ENCODE data around the gene USH2A.
A peak's percentile ranks its signal among the peaks of the same experiment; 100 is the strongest.

USH2A gene

GRCh38 chr1:215900684-215901083 lies 522.6 kb downstream of the USH2A start:
- DNase-seq = no peak

DNA sequence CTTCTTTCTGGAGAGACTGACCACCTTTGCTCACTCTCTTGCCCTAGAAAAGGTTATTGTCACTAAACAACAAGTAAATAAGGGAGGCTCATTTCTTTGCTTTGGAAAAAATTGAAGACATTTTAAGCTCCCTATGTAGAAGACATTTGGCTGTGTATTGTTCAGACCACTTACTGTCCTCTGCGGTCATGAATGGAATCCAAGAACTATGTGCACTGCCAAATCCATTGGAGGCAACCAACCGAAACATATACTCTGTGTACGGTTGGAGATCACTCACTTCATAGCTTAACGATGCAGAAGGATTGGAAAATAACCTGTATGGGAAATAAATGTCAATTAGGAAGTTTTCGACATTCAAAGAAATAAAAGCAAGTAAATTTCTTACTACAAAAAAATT lies 523.3 kb downstream of the USH2A start:
- DNase-seq = no peak

- no peak for DNase-seq
These were observed 527.4 kb downstream of the USH2A start for GRCh38 chr1:215895893-215896292.

GRCh38 chr1:215895276-215895675 lies 528.0 kb downstream of the USH2A start:
- no peak for DNase-seq

GRCh38 chr1:215894617-215895016 lies 528.6 kb downstream of the USH2A start:
- DNase-seq = no peak

DNA sequence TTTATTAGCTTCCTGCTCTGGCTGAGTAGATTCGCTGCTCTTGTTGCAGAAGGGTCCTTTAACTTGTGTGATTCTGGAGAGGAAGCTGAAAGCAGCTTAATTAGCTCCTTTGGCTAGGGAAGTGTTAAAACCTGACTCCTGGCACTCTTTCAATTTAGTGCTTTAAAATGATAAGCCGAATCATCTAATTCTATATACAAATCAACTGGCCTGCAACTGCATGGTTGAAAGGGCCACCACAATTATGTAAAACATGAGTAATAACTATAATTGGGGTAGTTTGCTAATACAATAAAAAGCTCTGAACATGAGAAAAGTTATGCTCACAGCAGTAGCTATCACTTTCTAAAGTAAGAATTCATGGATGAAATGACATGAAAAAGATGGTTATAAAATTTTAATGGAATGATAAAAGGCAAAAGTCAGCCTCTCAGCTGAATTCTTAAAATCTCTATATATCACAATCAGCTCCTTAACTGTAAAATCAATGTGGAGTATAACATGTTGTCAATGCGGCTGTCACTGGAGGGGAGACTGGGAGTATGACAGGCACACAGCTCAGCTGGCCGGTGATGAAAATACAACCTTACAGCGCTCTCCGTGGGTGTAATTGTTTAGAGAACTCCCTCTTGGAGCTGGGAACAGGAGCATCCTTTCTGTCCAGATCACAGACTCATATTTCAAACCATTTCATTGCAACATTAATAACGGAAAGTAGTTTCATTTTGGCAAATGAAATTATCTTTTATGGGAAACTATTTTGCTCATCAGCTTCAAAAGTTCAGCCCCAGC lies 531.8 kb downstream of the USH2A start:
- no peak for DNase-seq

DNA sequence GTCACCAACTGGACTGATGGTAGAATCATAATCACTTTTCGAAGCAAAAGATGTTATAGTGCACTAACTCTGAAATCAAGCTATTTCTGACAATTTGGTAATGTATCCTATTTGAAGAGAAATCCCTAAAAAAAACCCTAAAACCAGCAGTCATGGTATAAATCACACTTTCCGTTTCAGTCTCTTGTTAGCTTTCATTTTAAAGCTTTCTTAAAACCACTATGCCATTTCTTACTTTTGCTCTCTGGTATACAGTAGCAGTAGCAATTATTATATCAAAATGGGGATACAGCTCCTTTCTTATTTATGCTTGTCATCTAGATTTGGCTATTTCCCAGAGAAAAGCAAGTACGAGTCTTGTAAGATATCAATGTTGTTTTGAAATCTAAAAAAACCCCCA lies 532.8 kb downstream of the USH2A start:
- DNase-seq = no peak

DNA sequence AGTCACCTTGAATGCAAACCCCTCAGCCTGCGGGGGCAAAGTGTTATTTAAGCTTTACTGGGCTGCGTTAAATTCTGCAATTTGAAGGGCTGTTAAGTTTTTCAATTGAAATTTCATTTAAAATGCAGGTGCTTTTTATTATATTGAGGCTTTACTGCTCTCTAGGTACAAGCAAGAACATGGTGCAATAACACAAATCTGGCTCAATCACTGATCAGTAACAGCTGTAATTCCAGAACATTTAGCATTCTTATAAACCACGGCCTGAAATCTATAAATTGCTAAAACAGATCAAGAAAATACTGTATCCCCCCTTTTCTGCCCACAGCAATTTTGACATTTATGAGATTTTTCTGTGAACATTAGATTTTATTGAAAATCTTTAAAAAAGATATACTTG lies 533.4 kb downstream of the USH2A start:
- no peak for DNase-seq

GRCh38 chr1:215888159-215888558 lies 535.1 kb downstream of the USH2A start:
- DNase-seq = no peak

- DNase-seq = no peak
These were observed 535.6 kb downstream of the USH2A start for GRCh38 chr1:215887627-215888026.

DNA sequence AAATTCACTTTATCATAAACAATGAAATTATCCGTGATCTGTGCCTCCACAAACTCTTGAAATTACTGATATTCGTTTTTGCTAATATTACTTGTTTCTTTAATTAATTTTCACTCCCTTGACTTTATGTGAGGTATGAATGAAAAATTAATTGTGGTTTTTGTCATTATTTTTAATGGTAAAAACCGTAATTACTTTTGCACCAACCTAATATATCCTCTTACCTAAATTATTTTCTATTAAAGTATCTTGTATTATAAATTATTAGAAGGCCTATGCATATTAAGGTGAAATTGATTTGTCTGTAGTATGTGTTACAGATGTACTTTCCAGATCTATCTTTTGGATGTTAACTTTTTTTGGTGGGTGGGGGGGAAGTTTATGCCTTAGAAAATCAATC lies 540.2 kb downstream of the USH2A start:
- no peak for DNase-seq

DNA sequence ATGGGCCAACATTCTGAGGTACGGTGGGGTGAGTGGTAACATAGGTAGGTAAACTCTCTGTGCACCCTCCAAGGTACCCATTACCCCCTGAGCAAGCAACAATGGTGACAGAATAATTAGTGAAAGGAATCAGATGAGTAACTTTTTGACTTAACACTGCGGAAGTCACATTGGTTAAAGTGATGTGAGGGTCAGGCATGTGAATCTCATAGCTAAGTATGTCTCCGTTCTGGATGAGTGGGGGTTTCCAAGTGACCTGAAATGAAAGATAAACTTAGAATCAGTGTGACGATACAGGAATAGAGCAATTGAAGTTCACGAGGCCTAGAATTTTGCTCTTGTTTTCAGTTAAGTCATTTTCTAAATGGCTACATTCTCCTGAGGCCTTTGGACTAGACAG lies 544.4 kb downstream of the USH2A start:
- no peak for DNase-seq

- no peak for DNase-seq
These were observed 545.1 kb downstream of the USH2A start for GRCh38 chr1:215878128-215878527.

GRCh38 chr1:215877452-215877951 lies 545.7 kb downstream of the USH2A start:
- no peak for DNase-seq

DNA sequence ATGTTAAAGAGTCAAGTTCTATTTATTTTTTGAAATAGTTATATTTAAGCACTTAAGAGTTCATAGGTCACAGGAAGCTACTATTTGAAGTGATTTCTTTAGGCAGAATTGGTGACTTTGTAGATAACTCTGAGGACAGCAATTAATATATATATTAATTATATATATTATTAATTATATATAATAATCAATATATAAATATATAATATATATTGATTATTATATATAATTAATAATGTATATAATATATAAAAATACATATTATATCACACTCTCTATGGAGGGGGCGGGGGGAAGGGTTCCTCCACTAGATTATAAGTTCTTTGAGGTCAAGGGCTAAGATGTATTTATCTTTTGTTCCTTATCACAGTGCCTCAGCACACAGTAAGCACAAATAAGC lies 547.5 kb downstream of the USH2A start:
- DNase-seq = no peak

DNA sequence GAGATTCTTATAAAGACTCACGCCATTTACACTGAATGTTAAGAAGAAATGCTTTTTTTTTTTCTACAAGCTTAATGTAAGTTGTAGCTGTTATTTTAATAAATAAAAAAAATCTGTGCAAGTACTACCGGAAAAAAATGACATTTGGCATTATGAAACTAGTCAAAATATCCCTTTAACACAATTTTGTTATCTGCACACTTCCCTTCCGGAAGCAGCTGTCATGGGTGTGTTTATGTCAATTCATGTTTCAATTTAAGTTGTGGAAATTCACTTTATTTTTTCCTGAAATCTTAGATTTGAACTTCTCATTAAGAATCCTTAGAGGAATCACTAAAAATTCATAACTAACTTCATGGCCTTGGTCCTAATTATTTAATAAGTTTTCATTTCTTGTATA lies 548.0 kb downstream of the USH2A start:
- DNase-seq = no peak

GRCh38 chr1:215872658-215873057 lies 550.6 kb downstream of the USH2A start:
- DNase-seq = no peak

DNA sequence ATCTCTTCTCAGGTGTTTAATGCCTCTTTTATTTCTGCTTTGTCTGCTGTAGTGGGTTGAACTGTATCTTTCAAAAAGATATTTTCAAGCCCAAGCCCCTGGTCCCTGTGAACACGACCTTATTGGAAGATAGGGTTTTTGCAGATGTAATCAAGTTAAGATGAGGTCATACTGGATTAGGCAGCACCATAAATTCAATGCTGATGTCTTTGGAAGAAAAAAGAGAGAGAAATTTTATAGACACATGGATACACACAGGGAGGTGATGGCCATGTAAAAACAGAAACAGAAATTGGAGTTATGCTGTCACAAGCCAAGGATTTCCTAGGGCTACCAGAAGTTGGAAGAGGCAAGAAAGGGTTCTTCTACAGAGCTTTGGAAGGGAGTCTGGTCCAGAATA lies 554.7 kb downstream of the USH2A start:
- DNase-seq = no peak

DNA sequence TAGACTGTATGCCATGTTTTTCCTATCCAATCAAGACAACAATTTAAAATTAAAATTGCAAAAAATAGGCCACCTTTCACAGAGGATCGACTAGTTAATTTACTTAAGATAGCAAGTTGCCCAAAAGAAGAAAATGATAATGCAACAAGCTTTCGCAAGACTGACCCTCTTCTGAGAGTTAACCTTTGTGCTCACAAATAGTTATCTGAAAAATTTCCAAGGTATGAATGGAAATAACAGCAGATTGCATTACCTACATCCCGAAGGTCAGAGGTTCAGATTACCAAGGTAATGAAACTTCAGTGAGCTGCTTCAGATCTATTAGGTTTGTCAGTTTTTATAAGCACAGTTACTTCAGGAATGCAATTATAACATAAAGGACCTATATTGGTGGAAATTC lies 558.2 kb downstream of the USH2A start:
- no peak for DNase-seq

GRCh38 chr1:215863796-215864195 lies 559.5 kb downstream of the USH2A start:
- no peak for DNase-seq

- DNase-seq = no peak
These were observed 562.4 kb downstream of the USH2A start for GRCh38 chr1:215860833-215861232.

DNA sequence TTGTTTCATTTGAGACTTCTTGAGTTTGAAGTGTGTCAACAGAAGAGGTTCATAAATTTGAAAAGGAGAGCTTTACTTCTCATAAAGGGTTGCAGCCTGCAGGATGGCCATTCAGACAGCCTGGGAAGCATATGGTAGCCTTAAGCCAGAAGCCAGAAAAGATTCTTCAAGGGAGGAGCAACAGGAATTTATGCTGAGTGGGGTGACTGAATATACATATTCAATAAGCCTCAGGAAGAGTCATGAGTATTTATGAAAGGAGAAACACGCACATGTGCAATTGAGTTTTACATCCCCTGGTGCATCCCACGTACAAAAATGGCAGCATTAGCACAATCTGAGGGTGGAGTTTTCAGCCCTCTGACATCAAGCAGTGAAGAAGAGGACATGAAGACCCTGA lies 565.9 kb downstream of the USH2A start:
- DNase-seq = no peak

GRCh38 chr1:215845234-215845891 lies 577.9 kb downstream of the USH2A start:
- peak in 1 of 2 experiments; percentile 2 for DNase-seq

GRCh38 chr1:215844777-215845176 lies 578.5 kb downstream of the USH2A start:
- DNase-seq = no peak

DNA sequence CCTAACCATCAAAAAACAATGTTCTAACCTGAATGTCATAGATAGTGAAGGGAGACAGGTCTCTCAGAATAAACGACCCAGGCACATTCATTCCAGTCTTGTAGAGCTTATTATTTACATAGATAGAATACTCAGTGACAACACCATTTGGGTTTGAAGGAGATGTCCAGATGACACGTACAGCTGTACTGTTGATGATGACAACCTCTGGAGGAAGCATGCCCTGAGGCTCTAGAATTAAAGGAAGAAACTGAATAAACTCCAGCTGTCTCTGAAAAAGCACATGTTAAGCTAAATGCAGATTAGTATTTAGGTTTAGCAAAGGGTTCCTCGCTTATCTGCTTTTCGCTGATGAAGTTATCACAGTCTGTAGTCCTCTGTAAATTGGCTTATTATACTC lies 579.0 kb downstream of the USH2A start:
- DNase-seq = no peak
